IPS DF 4.7 (cell line): ENCODE results near the gene ANAPC2.

Source experiments
- DNase-seq: peaks from one replicate; pipeline ENCODE4 v3.0.0-alpha.2; 2013; ENCODE audit warnings: low spot score; ENCODE audit errors: extremely low read depth

Gene ANAPC2

GRCh38 chr9:137128862-137129455 is 59.4 kb downstream of the ANAPC2 start:
- DNase-seq: no peak

GRCh38 chr9:137128158-137128861 is 60.0 kb downstream of the ANAPC2 start:
- DNase-seq: no peak

- DNase-seq: no peak
Measured at GRCh38 chr9:137127301-137128157, 60.8 kb downstream of the ANAPC2 start.

- no peak for DNase-seq
Measured at GRCh38 chr9:137126786-137127185, 61.6 kb downstream of the ANAPC2 start.
